ENCODE measurements around the gene SLC12A8. TPM values are rescaled to one million over a fixed set of nuclear protein-coding genes. Genes with fewer than 3 reads are reported as not detected.

SLC12A8 gene
- total and polyA plus RNA-seq, 2 of the 13 experiments (the other 11 are each of a cell fraction or from before 2014, with no cell fraction given), result 0.44 to 0.71 TPM

DNA sequence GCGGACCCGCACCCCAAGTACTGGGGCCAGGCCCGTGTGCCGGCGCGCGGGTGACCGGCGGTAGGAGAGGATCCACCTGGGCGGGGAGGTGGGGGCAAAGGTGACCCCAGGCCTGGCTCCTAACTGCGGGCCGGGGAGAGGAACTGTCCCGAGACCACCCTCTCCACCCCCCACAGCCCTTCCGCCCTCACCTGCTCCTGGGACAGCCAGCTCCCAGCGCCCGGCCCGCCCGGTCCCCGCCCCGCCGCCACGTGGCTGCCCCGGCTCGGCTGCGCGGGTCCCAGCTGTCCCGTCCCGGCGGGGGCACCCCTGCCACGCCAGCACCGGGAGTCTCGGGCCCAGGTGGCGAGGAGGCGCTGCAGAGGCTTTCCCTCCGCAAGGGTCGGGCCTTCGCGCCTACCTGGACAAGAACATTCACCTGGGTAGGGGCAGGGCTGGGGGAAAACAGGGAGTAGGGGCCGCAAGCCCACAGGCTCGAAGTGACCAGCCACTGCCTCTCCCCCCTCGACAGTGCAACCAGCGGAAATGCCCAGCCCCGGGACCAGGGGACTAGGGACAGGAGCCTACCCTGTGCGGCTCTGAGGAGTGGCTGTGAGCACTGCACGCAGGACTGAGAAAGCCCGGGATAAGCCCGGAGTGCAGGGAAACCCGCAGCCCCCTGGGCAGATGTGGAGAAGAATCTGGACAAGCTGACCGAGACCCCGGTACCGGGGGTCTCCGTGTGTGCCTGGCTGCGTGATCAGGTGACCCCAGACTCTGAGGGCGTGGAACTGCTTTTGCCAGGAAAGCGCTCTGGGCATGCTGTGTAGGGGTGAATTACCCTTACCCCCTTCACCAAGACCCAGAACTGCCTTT, at the start of gene SLC12A8 (continued):
- TF ChIP-seq, protein P1, sequence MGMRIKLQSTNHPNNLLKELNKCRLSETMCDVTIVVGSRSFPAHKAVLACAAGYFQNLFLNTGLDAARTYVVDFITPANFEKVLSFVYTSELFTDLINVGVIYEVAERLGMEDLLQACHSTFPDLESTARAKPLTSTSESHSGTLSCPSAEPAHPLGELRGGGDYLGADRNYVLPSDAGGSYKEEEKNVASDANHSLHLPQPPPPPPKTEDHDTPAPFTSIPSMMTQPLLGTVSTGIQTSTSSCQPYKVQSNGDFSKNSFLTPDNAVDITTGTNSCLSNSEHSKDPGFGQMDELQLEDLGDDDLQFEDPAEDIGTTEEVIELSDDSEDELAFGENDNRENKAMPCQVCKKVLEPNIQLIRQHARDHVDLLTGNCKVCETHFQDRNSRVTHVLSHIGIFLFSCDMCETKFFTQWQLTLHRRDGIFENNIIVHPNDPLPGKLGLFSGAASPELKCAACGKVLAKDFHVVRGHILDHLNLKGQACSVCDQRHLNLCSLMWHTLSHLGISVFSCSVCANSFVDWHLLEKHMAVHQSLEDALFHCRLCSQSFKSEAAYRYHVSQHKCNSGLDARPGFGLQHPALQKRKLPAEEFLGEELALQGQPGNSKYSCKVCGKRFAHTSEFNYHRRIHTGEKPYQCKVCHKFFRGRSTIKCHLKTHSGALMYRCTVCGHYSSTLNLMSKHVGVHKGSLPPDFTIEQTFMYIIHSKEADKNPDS (CRISPR knock-in tag; IDR thresholded peaks at IDR 0.05), result no peak
- TF ChIP-seq ZNF761 (CRISPR knock-in tag; conservative IDR thresholded peaks at IDR 0.05) (no peak), PPARG (CRISPR knock-in tag; conservative IDR thresholded peaks at IDR 0.05) (no peak), ZNF720 (CRISPR knock-in tag; IDR thresholded peaks at IDR 0.05) (no peak), TSC22D2 (CRISPR knock-in tag; IDR thresholded peaks at IDR 0.05; ENCODE audit: borderline replicate concordance) (no peak), ARID2 (CRISPR knock-in tag; IDR thresholded peaks at IDR 0.05; ENCODE audit: borderline replicate concordance) (0 out of 2 replicates have a peak, but pooled peaks have one; percentile 18)
- TF ChIP-seq, protein P2, sequence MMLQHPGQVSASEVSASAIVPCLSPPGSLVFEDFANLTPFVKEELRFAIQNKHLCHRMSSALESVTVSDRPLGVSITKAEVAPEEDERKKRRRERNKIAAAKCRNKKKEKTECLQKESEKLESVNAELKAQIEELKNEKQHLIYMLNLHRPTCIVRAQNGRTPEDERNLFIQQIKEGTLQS (CRISPR knock-in tag; IDR thresholded peaks at IDR 0.05), result no peak
- TF ChIP-seq, protein P3, sequence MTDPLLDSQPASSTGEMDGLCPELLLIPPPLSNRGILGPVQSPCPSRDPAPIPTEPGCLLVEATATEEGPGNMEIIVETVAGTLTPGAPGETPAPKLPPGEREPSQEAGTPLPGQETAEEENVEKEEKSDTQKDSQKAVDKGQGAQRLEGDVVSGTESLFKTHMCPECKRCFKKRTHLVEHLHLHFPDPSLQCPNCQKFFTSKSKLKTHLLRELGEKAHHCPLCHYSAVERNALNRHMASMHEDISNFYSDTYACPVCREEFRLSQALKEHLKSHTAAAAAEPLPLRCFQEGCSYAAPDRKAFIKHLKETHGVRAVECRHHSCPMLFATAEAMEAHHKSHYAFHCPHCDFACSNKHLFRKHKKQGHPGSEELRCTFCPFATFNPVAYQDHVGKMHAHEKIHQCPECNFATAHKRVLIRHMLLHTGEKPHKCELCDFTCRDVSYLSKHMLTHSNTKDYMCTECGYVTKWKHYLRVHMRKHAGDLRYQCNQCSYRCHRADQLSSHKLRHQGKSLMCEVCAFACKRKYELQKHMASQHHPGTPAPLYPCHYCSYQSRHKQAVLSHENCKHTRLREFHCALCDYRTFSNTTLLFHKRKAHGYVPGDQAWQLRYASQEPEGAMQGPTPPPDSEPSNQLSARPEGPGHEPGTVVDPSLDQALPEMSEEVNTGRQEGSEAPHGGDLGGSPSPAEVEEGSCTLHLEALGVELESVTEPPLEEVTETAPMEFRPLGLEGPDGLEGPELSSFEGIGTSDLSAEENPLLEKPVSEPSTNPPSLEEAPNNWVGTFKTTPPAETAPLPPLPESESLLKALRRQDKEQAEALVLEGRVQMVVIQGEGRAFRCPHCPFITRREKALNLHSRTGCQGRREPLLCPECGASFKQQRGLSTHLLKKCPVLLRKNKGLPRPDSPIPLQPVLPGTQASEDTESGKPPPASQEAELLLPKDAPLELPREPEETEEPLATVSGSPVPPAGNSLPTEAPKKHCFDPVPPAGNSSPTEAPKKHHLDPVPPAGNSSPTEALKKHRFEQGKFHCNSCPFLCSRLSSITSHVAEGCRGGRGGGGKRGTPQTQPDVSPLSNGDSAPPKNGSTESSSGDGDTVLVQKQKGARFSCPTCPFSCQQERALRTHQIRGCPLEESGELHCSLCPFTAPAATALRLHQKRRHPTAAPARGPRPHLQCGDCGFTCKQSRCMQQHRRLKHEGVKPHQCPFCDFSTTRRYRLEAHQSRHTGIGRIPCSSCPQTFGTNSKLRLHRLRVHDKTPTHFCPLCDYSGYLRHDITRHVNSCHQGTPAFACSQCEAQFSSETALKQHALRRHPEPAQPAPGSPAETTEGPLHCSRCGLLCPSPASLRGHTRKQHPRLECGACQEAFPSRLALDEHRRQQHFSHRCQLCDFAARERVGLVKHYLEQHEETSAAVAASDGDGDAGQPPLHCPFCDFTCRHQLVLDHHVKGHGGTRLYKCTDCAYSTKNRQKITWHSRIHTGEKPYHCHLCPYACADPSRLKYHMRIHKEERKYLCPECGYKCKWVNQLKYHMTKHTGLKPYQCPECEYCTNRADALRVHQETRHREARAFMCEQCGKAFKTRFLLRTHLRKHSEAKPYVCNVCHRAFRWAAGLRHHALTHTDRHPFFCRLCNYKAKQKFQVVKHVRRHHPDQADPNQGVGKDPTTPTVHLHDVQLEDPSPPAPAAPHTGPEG (CRISPR knock-in tag; IDR thresholded peaks at IDR 0.05), result no peak
- TF ChIP-seq, protein P4, sequence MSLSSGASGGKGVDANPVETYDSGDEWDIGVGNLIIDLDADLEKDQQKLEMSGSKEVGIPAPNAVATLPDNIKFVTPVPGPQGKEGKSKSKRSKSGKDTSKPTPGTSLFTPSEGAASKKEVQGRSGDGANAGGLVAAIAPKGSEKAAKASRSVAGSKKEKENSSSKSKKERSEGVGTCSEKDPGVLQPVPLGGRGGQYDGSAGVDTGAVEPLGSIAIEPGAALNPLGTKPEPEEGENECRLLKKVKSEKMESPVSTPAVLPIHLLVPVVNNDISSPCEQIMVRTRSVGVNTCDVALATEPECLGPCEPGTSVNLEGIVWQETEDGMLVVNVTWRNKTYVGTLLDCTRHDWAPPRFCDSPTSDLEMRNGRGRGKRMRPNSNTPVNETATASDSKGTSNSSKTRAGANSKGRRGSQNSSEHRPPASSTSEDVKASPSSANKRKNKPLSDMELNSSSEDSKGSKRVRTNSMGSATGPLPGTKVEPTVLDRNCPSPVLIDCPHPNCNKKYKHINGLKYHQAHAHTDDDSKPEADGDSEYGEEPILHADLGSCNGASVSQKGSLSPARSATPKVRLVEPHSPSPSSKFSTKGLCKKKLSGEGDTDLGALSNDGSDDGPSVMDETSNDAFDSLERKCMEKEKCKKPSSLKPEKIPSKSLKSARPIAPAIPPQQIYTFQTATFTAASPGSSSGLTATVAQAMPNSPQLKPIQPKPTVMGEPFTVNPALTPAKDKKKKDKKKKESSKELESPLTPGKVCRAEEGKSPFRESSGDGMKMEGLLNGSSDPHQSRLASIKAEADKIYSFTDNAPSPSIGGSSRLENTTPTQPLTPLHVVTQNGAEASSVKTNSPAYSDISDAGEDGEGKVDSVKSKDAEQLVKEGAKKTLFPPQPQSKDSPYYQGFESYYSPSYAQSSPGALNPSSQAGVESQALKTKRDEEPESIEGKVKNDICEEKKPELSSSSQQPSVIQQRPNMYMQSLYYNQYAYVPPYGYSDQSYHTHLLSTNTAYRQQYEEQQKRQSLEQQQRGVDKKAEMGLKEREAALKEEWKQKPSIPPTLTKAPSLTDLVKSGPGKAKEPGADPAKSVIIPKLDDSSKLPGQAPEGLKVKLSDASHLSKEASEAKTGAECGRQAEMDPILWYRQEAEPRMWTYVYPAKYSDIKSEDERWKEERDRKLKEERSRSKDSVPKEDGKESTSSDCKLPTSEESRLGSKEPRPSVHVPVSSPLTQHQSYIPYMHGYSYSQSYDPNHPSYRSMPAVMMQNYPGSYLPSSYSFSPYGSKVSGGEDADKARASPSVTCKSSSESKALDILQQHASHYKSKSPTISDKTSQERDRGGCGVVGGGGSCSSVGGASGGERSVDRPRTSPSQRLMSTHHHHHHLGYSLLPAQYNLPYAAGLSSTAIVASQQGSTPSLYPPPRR (CRISPR knock-in tag; IDR thresholded peaks at IDR 0.05; ENCODE audit: borderline replicate concordance), result no peak

All from HepG2 (cell line).